Stimulated activated CD8-positive, alpha-beta memory T cell treated with anti-CD3 and anti-CD28 coated beads, Interleukin-15, amount 100 ng/mL, for 1 hour (primary cell): Measurements from ENCODE around the gene ARHGAP30.
"Not testable (repeated sequence)": the region's sequence is repeated elsewhere in the genome, so short reads cannot be mapped to it uniquely, and the experiment has no call there.

Experiments
- DNase-seq: peaks from one replicate; pipeline ENCODE4 v3.0.0-alpha.2; 2020; ENCODE audit warnings: low read depth

The ARHGAP30 gene, protein sequence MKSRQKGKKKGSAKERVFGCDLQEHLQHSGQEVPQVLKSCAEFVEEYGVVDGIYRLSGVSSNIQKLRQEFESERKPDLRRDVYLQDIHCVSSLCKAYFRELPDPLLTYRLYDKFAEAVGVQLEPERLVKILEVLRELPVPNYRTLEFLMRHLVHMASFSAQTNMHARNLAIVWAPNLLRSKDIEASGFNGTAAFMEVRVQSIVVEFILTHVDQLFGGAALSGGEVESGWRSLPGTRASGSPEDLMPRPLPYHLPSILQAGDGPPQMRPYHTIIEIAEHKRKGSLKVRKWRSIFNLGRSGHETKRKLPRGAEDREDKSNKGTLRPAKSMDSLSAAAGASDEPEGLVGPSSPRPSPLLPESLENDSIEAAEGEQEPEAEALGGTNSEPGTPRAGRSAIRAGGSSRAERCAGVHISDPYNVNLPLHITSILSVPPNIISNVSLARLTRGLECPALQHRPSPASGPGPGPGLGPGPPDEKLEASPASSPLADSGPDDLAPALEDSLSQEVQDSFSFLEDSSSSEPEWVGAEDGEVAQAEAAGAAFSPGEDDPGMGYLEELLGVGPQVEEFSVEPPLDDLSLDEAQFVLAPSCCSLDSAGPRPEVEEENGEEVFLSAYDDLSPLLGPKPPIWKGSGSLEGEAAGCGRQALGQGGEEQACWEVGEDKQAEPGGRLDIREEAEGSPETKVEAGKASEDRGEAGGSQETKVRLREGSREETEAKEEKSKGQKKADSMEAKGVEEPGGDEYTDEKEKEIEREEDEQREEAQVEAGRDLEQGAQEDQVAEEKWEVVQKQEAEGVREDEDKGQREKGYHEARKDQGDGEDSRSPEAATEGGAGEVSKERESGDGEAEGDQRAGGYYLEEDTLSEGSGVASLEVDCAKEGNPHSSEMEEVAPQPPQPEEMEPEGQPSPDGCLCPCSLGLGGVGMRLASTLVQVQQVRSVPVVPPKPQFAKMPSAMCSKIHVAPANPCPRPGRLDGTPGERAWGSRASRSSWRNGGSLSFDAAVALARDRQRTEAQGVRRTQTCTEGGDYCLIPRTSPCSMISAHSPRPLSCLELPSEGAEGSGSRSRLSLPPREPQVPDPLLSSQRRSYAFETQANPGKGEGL

DNA sequence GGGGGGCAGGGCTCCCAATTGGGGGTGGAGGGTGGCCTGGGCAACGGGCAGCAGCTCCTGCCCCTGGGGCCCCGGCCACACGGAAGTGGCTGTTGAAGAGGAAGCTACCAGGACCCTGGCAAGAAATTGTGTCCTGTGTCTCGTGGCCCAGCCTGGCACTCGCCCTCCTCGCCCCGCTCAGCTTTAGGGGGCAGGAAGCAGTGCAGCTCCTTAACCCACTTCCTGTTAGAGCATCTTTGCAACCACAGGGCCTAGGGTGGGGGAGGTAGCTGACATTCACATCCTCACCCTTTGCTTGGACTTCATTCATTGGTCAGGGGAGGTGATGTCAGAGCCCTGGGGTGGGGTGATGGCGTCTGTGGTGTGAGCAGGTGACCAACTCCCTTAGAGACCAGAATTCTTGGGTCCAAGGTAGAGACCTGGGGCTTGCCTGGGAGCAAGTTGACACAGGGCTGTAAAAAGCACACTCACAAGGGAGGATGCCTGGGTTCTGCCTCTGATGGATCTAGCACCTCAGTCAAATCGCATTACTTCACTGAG lies at the start of gene ARHGAP30:
Gene ARHGAP30 (minus strand): TSS at position 161 of the 540 bp plus-strand sequence. CDS start 267 bp downstream, outside the sequence.
- peak; percentile 63 for DNase-seq

DNA sequence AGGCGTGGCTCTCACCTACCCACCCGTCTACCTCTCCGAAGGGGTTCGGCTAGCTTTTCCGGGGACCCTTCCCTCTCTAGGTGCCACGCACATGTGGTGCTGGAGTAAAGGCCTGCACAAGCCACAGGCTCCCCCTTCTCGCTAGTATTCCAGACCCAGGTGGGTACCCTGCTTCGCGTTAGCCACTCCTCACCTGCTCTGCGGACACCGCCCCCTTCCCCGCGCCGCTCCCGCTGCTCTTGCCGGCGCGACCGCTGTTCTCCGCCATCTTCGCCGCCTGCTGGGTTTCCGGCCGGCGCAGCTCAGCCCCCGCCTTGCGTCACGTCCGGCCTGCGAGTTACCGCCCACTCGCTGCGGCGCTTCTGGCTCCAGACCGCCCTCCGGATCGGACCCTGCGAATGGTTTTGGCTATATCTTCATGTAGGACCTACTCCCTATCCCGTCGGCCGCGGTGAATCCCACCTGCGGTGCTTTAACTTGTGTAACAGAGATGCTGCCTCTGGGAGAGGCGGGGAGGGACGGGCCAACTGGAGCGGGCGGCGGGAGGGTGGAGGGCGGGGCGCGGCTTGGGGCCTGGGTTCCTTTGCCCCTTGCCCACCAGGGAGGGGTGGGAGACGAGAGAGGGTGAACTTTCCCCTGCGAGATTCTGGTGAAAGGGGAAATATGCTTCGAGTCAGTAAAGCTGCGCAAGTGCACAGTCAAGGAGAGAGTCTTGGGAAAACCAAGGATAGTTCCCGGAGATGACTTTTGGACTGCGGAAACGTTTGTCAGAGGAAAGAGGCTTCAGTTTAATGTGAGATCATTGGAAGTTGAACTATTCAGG lies 48.3 kb upstream of the ARHGAP30 start, which contains the start of the genes NIT1 and PFDN2:
Gene NIT1 (plus strand): TSS at position 347 of the 823 bp plus-strand sequence. CDS start 72 bp downstream, at position 419.
Gene PFDN2 (minus strand): TSS at position 279 of the 823 bp plus-strand sequence. CDS start 11 bp downstream, at position 268.
- peak; percentile 65 for DNase-seq

DNA sequence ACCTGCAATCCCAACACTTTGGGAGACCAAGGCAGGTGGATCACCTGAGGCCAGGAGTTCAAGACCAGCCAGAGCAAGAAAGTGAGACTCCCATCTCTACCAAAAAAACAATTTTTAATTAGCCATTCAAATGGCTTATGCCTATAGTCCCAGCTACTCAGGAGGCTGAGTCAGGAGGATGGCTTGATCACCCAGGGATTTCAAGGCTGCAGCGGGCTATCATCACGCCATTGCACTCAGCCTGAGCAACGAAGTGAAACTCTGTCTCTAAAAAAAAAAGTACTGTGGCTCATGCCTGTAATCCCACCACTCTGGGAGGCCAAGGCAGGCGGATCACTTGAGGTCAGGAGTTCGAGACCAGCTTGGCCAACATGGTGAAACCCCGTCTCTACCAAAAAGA lies 46.3 kb upstream of the ARHGAP30 start:
- DNase-seq, result not testable (repeated sequence)

DNA sequence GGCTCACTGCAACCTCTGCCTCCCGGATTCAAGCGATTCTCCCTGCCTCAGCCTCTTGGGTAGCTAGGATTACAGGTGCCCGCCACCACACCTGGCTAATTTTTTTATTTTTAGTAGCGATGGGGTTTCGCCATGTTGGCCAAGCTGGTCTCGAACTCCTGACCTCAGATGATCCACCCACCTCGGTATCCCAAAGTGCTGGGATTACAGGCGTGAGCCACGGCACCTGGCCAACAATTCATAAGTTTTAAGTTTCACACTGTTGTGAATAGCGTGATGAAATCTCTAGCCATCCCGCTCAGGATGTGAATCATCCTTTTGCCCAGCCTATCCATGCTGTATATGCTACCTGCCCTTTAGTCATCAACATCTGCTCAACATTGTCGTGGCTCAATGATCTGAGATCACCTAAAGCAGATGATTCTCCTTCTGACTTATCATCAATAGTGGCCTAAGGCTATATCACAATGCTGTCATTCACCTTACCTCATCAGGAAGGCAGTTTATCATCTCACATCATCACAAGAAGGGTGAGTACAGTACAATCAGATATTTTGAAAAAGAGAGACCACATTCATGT lies 45.5 kb upstream of the ARHGAP30 start:
- no peak for DNase-seq

DNA sequence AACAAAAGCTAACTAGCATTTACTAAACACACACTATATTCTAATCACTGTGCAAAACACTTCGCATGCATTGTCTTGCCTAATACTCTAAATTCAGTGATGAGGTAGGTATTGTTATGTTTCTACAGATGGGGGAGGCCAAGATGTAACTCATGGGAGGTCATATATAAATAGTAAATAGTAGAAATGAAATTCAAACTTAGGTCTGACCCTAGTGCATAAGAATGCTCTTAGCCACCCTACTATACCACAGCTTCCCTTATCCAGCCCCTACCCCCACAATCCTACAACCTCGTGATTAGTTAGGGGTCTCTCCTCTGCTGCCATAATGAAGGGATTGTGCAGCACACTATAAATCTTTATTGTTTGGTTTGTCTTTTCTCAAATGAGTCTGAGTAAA lies 44.9 kb upstream of the ARHGAP30 start:
- no peak for DNase-seq

DNA sequence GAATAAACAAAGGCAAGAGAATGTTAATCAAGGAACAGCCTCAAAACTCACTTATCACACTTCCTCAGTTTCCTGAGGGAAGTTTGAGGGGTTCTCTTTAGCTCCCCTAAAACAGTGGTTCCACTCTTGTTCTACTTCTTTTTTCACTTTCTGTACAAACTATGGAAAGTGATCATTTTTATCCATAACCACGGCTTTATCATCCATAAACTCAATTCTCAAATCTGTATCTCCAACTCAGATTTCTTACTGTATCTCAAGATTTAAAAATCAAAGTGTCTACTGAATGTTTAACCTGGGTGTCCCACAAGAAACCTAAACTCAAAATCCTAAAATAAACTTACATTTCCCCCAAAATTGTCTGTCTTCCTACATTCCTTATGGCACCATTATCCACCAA lies 44.2 kb upstream of the ARHGAP30 start:
- DNase-seq, result no peak

DNA sequence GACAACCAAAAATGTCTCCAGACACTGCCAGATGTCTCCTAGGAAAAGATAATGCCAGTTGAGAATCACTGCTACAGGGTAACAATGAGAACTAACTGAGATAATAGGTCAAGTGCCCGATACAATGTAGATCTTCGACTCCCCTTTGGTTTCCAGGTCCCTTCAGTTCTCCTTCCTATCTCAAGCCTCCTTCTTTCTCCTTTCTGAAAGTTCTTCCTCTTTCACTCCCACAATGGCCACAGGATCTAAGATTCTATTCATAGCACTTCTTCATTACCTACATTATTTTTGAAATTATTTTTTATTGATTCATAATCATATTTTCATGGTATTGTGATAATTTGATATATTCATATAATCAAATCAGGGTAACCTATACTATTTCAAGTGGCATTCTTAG lies 41.8 kb upstream of the ARHGAP30 start:
- DNase-seq, result no peak

DNA sequence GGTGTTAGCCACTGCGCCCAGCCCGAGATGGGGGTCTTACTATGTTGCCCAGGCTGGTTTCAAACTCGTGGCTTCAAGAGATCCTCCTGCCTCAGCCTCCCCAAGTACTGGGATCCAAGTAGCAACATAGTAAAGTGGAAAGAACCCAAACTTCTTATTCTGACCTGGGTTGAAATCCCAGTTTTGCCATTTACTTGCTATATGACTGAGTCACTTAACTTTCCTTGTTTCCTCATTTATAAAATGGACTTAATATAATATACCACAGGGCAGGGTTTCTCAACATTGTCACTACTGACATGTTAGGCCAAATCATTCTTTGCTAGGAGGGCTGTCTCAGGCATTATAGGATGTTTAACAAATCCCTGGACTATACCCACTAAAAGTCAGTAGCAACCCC lies 41.4 kb upstream of the ARHGAP30 start:
- DNase-seq, result no peak

DNA sequence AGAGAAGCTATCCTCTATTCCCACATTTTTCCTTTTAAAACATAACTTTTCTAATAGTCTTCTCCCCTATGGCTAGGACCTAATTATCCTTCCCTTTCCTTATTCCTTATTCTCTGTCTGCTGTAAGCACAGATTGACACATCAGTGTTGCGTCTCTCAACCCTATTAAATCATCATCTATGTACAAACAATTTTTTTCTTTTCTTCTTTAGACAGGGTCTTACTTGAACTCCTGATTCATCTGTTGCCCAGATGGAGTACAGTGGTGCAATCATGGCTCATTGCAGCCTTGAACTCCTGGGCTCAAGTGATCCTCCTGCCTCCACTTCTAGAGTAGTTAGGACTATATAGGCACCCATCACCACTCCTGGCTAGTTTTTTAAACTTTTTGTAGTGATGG lies 36.7 kb upstream of the ARHGAP30 start:
- no peak for DNase-seq

DNA sequence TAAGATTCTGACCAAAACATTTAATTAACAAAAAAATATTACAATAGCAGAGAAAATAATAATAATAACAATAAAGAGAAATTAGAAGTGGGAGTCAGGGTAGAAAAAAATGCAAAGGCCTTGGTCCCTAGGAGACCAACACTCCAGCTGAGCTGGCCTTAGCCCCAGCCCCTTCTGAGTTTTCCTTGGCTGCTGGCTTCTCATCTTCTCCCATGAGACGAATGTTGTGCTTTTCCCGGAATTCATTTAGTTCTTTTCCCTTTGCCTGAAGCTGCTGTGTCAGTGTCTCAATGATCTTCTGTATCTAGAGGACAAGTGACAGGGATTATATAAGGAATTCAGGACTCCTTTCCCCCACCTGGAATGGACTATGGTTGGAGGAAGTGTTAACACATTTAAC lies 30.9 kb upstream of the ARHGAP30 start:
- DNase-seq, result no peak

DNA sequence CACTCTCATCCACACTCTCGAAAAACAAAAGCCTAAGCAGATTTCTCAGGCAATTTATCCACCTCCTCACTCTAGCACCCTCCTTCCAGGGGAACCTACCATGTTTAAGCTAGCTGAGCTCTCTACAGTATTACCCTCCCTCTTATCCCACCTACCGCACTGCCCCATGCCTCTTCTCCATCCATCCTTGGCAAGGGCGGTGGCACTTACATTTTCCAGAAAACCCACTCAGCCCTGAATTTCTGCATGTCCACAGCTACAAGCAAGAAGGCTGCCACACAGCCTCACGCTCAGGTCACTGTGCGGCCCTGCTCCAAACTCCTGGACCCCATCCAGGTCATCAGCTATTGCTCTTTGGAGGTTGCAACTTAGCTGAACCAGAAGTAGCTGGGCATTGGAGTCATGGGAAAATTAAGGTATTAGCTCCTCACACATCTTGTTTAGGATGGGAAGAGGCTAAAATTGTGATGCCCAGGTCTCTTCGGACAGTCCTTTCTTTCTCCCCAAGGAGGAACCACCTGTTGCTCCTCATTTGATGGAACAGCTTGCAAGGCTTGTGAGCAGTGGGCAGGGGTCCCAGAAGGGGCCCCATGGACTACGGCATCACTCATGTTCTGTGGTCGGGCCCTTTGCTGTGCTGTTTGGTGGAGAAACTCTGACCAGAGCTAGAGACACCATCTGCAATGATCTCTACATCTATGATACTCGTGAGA lies 29.6 kb upstream of the ARHGAP30 start:
- no peak for DNase-seq

DNA sequence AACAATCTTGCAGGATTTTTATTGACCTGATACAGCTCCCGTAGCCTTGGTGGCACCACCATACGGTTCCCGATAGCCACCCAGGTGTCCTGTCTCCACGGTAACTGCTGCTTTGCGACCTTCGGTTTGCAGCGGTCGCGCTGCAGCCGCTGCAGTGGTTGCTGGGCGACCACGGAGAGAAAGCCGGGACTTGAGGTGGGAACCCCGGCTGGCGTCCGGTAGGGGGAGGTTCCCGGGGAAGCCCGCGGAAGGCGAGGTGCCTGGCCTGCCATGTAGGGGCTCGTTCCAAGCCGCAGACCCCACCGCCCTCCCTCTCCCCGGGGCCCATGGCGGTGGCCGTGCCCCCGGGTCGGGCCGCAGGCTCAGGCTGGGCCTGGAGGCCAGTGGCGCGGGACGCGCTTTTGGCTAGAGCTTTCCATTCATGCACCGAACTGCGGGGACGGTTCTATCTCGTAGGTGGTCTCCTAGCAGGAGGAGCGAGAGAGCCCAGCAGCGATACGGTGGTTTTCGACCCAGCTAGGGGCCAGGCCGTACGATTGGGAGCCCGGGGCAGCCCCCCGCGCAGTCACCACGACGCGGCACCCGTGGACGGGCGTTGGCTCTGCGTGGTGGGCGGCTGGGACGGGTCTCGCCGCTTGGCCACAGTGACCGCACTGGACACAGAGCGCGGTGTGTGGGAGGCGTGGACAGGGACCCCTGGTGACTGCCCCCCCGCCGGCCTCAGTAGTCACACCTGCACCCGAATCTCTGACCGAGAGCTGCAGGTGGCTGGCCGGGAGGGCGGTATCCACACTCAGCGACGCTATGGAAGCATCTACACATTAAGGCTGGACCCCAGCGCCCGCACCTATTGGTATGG lies 28.7 kb upstream of the ARHGAP30 start, which contains the start of gene KLHDC9:
Gene KLHDC9 (plus strand): TSS at position 152 of the 859 bp plus-strand sequence. CDS start 175 bp downstream, at position 327.
- DNase-seq, result peak; percentile 26

DNA sequence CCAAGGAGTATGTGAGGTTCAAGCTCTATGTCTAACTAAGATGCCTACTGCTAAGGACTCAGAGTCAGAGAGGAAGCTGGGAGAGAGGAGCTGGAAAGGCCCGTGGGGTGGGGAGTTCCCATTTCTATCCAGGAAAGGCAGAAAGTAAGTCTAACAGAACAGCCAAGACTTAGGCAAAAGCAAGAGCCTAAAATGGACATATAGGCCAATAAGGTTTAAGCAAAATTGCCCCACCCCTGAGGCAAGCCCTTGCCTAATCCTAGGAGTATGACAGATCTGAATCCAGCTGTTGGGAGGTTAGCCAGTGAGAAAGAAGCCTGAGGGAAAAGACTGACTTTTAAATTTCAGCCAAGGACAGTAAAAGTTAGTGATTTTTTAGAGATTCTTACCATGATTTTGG lies 26.8 kb upstream of the ARHGAP30 start:
- DNase-seq, result no peak

DNA sequence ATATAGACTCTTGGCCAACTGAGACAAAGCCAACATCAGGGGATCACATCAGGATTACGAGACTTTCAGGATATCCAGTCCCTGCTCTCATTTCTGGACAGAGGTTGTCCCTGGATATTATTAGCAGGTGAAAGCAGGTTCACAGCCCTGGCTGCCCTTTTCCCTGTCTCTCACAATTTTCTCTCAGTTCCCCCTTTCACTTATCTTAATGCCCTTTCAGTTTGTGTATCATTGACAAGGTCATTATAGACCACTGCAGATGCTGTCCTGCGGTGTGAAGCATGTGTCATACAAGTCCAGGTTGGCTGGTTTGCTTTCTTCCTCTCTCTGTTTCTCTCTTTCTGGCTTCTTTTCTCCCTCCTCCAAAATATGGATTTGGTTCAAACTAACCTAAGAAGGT lies 26.3 kb upstream of the ARHGAP30 start:
- no peak for DNase-seq

DNA sequence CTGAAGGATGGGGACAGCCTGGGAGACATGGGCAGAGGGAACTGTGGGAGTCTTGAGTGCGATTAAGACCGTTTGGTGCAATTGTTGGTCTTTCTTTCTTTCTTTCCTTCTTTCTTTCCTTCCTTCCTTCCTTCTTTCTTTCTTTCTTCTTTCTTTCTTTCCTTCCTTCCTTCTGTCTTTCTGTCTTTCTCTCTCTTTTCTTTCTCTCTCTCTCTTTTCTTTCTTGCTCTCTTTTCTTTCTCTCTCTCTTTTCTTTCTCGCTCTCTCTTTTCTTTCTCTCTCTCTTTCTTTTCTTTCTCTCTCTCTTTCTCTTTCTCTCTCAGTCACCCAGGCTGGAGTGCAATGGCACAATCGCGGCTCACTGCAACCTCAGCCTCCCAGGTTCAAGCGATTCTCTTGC lies 25.5 kb upstream of the ARHGAP30 start:
- no peak for DNase-seq

DNA sequence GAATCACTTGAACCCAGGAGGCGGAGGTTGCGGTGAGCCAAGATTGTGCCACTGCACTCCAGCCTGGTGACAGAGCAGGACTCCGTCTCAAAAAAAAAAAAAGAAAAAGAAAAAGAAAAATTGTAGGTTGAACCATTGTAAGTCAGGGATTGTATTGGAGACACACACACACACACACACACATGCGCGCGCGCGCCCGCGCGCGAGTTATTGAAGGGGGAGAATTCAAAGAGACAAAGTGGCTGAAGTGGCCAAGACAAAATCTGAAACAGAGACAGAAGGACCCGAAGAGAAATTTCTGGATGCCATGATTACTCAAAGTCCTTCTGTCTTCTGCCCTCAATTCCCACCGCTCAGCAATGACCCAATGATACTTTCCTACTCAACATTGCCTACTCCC lies 24.8 kb upstream of the ARHGAP30 start:
- DNase-seq, result no peak

DNA sequence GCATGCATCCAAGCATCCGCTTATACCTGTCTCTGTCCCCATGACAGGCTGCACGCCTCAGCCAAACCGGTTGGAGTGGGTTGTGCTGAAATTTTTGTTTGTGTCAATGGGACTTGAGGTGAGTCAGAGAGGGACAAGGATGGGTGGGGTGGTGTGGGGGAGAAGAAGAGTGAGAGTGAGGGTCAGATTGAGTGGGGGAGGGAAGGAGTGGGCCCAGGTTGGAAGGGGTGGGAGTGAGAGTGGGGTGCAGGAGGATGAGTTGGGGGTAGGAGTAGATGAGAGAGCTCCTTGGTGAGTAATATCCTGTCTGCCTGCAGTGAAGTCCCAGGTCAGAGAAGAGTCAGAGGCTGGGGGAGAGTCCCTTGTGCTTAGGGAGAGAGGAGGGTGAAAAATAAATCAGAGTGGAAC lies 22.9 kb upstream of the ARHGAP30 start:
- DNase-seq, result no peak

DNA sequence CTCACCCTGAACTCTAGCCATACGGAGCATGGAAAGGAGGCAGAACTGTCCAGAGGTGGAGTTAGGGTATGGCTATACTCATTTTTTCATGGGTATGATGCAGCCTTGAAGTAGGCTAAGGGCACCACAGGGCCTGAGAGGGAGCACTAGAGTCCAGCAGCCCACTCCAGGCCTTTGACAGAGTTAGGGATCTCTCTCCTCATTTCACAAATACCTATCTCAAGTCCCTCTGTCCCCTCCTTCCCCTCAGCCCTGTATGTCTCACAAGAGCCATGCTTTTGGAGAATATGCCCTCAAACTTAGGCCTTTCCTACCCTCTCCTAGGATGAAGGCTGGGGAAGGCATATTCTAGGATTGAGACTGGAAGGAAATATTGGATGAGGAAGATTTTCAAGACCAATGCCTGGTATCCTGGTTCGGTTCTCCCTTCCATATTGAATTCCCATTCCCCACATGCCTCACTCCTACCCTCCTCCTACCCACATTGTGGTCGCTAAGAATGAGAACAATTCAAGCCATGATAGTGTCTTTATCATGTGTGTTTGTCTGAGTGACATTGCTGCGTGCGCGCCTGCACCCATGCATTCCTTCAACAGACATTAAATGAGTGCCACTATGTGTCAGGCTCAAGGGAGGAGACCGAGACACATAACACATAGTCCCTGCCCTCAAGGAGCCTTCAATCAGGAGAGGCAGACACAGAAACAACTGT lies 22.3 kb upstream of the ARHGAP30 start:
- no peak for DNase-seq
